Inflammatory macrophage treated with lipopolysaccharide for 4 hours (primary cell): ENCODE results near the gene CCM2L.

Source experiments
- DNase-seq: peaks from one replicate; pipeline ENCODE4 v3.0.0-alpha.2; 2020

Gene CCM2L

GRCh38 chr20:32062776-32063170 is 52.5 kb downstream of the CCM2L start:
- peak; percentile 99 for DNase-seq

GRCh38 chr20:32063695-32064094 is 53.5 kb downstream of the CCM2L start:
- DNase-seq: peak; percentile 85

- DNase-seq: peak; percentile 90
These were observed 54.4 kb downstream of the CCM2L start for GRCh38 chr20:32064667-32065066.

GRCh38 chr20:32067234-32067821 is 57.1 kb downstream of the CCM2L start:
- DNase-seq: peak; percentile 78

GRCh38 chr20:32068174-32068573 is 57.9 kb downstream of the CCM2L start:
- no peak for DNase-seq

- no peak for DNase-seq
These were observed 59.5 kb downstream of the CCM2L start for GRCh38 chr20:32069711-32070110.

- DNase-seq: no peak
These were observed 60.0 kb downstream of the CCM2L start for GRCh38 chr20:32070282-32070681.

GRCh38 chr20:32070690-32071213 is 60.5 kb downstream of the CCM2L start:
- DNase-seq: no peak

- DNase-seq: no peak
These were observed 61.3 kb downstream of the CCM2L start for GRCh38 chr20:32071395-32072167.

GRCh38 chr20:32072168-32072750 is 62.0 kb downstream of the CCM2L start:
- no peak for DNase-seq

- DNase-seq: no peak
These were observed 65.3 kb downstream of the CCM2L start for GRCh38 chr20:32075534-32075933.

- peak; percentile 81 for DNase-seq
These were observed 67.0 kb downstream of the CCM2L start for GRCh38 chr20:32077190-32077589.

GRCh38 chr20:32078322-32078721 is 68.1 kb downstream of the CCM2L start:
- no peak for DNase-seq

- no peak for DNase-seq
These were observed 68.6 kb downstream of the CCM2L start for GRCh38 chr20:32078791-32079190.

- DNase-seq: no peak
These were observed 69.4 kb downstream of the CCM2L start for GRCh38 chr20:32079655-32080109.

GRCh38 chr20:32080783-32081182 is 70.5 kb downstream of the CCM2L start:
- DNase-seq: no peak
